Measurements from ENCODE around the gene MTHFD1. TPM values are rescaled to one million over a fixed set of nuclear protein-coding genes. Genes with fewer than 3 reads are reported as not detected.

The MTHFD1 gene
- total RNA-seq, 1 donor from 2014 or later: 47.1 TPM

DNA sequence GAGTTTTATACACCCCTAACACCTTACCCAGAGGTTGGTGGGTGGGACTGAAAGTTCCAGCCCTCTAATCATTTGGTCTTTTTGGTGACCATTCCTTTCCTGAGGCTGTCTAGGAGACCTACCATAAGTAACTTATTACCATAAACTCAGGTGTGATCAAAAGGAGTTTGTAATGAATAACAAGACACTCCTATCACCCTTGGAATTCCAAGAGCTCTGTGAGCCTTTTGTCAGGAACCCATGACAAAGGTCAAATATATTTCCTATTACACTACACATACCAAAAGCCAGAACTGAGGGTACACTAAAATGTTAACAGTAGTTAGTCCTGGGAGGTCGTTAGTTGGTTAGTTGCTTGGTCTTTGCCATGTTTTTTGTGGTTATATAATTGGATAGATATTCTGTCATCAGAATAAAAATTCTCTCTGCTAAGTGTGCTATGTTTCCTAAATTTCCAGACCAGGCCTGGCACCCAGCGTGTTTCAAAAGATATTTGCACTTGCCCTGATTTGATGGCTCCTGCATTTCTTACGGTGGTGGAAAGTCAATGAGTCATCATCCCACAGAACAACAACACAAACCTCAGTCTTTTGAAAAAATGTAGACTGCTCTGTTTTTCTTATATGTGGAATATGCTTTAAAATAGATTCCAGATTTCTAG lies 50.2 kb downstream of the MTHFD1 start:
- Histone ChIP-seq H3K27ac (peak overlapping the region; percentile 42), H3K27me3 (no peaks in the 10 kb centered on the region), H3K36me3 (peaks cover 43% of the 10 kb centered on the region), H3K9me3 (no peaks in the 10 kb centered on the region), H3K4me3 (no peak overlapping the region), H3K4me1 (no peaks in the 10 kb centered on the region)
- peak; percentile 71 for ATAC-seq
- intact Hi-C loops (cut with DNase I): no loop called here
- no peak for DNase-seq
- TF ChIP-seq, protein P1, sequence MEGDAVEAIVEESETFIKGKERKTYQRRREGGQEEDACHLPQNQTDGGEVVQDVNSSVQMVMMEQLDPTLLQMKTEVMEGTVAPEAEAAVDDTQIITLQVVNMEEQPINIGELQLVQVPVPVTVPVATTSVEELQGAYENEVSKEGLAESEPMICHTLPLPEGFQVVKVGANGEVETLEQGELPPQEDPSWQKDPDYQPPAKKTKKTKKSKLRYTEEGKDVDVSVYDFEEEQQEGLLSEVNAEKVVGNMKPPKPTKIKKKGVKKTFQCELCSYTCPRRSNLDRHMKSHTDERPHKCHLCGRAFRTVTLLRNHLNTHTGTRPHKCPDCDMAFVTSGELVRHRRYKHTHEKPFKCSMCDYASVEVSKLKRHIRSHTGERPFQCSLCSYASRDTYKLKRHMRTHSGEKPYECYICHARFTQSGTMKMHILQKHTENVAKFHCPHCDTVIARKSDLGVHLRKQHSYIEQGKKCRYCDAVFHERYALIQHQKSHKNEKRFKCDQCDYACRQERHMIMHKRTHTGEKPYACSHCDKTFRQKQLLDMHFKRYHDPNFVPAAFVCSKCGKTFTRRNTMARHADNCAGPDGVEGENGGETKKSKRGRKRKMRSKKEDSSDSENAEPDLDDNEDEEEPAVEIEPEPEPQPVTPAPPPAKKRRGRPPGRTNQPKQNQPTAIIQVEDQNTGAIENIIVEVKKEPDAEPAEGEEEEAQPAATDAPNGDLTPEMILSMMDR (IDR thresholded peaks at IDR 0.05): no peak

DNA sequence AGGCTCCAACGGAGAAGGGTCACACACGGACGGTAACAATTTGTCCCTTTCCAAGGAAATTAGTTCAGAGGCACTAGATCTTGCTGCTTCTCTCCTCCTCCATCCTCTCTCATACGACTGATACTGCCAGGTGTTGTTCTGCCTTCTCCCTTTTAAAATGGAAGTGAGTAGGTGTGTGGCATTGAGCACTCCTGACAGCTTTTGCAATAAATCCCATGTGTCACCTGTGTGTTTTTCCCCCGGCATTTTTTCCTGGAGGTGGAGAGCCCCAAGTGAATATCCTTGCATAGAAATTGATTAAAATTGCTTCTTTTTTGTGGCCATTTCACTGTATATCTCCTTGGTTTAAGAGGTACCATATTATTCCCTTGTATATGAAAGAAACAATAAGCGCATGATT lies 51.0 kb downstream of the MTHFD1 start:
- H3K27ac ChIP-seq: no peak overlapping the region

GRCh38 chr14:64440494-64440893 lies 52.3 kb downstream of the MTHFD1 start:
- H3K36me3 ChIP-seq: peaks cover 51% of the 10 kb centered on the region
- H3K4me1 ChIP-seq: peaks cover 3% of the 10 kb centered on the region
- no peaks in the 10 kb centered on the region for H3K9me3 ChIP-seq
- H3K27ac ChIP-seq: no peak overlapping the region
- intact Hi-C loops (cut with DNase I): no loop called here
- TF ChIP-seq, protein P1 (IDR thresholded peaks at IDR 0.05): no peak
- H3K4me3 ChIP-seq: no peak overlapping the region
- no peak for DNase-seq
- no peak for ATAC-seq
- no peaks in the 10 kb centered on the region for H3K27me3 ChIP-seq

More for the DNA sequence above, 51.0 kb downstream of the MTHFD1 start:
- TF ChIP-seq, protein P1 (IDR thresholded peaks at IDR 0.05): no peak
- no peaks in the 10 kb centered on the region for H3K9me3 ChIP-seq
- intact Hi-C loops (cut with DNase I): no loop called here
- H3K4me3 ChIP-seq: no peak overlapping the region
- peaks cover 52% of the 10 kb centered on the region for H3K36me3 ChIP-seq
- no peaks in the 10 kb centered on the region for H3K27me3 ChIP-seq
- ATAC-seq (no peak), DNase-seq (no peak)
- H3K4me1 ChIP-seq: no peaks in the 10 kb centered on the region

- Histone ChIP-seq H3K27me3 (no peaks in the 10 kb centered on the region), H3K9me3 (no peaks in the 10 kb centered on the region), H3K4me1 (peaks cover 7% of the 10 kb centered on the region), H3K27ac (no peak overlapping the region), H3K36me3 (peaks cover 35% of the 10 kb centered on the region), H3K4me3 (no peak overlapping the region)
- TF ChIP-seq, protein P1 (IDR thresholded peaks at IDR 0.05): no peak
- intact Hi-C loops (cut with DNase I): no loop called here
- no peak for DNase-seq
- peak; percentile 28 for ATAC-seq
Observed at GRCh38 chr14:64442300-64442988, 54.3 kb downstream of the MTHFD1 start.

GRCh38 chr14:64444140-64444539 lies 56.0 kb downstream of the MTHFD1 start:
- Histone ChIP-seq H3K27ac (no peak overlapping the region), H3K4me1 (peaks cover 7% of the 10 kb centered on the region)

More at GRCh38 chr14:64444140-64444539, 56.0 kb downstream of the MTHFD1 start:
- Histone ChIP-seq H3K9me3 (no peaks in the 10 kb centered on the region), H3K36me3 (peaks cover 34% of the 10 kb centered on the region), H3K27me3 (no peaks in the 10 kb centered on the region), H3K4me3 (no peak overlapping the region)
- TF ChIP-seq, protein P1 (IDR thresholded peaks at IDR 0.05): no peak
- ATAC-seq (peak; percentile 50), DNase-seq (no peak)
- intact Hi-C loops (cut with DNase I): no loop called here
